ENCODE measurements around the gene IL1RL2.
A peak's percentile ranks its signal among the peaks of the same experiment; 100 is the strongest.

Gene IL1RL2

DNA sequence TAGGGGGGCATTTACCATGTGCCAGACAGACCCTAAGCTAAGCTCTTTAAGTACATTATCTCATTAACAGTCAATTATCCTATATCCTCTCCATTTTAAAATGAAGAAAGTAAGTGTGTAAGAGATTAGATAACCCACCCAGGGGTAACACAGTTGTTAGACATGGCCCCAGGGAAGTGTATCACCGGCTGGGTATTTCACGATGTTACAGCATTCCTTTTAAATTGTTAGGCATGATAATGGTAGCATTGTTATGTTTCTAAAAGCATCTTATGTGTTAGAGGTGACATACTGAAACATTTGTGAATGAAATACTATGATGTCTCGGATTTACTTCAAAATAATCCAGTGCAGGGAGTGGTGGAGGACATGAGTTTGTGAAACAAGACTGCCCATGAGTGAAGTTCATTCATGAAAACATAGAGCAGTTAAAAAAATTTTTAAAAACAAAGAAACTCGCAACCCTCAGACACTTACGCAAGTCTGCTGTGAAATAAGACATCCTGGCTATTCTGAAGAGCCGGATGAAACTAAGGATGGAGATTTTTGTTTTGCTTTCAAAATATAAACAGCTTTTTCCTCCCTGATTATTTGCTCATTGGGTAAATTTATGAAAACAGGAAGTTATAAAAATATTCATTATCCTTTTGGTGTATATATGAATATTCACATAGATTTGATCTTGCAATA lies 54.9 kb downstream of the IL1RL2 start:
- TF ChIP-seq, protein P1, sequence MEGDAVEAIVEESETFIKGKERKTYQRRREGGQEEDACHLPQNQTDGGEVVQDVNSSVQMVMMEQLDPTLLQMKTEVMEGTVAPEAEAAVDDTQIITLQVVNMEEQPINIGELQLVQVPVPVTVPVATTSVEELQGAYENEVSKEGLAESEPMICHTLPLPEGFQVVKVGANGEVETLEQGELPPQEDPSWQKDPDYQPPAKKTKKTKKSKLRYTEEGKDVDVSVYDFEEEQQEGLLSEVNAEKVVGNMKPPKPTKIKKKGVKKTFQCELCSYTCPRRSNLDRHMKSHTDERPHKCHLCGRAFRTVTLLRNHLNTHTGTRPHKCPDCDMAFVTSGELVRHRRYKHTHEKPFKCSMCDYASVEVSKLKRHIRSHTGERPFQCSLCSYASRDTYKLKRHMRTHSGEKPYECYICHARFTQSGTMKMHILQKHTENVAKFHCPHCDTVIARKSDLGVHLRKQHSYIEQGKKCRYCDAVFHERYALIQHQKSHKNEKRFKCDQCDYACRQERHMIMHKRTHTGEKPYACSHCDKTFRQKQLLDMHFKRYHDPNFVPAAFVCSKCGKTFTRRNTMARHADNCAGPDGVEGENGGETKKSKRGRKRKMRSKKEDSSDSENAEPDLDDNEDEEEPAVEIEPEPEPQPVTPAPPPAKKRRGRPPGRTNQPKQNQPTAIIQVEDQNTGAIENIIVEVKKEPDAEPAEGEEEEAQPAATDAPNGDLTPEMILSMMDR (IDR thresholded peaks at IDR 0.05; ENCODE audit: insufficient read depth, low read depth, low read length, missing control alignments): no peak
- no peak overlapping the region for H3K4me3 ChIP-seq (ENCODE audit: low read depth, low read length)

DNA sequence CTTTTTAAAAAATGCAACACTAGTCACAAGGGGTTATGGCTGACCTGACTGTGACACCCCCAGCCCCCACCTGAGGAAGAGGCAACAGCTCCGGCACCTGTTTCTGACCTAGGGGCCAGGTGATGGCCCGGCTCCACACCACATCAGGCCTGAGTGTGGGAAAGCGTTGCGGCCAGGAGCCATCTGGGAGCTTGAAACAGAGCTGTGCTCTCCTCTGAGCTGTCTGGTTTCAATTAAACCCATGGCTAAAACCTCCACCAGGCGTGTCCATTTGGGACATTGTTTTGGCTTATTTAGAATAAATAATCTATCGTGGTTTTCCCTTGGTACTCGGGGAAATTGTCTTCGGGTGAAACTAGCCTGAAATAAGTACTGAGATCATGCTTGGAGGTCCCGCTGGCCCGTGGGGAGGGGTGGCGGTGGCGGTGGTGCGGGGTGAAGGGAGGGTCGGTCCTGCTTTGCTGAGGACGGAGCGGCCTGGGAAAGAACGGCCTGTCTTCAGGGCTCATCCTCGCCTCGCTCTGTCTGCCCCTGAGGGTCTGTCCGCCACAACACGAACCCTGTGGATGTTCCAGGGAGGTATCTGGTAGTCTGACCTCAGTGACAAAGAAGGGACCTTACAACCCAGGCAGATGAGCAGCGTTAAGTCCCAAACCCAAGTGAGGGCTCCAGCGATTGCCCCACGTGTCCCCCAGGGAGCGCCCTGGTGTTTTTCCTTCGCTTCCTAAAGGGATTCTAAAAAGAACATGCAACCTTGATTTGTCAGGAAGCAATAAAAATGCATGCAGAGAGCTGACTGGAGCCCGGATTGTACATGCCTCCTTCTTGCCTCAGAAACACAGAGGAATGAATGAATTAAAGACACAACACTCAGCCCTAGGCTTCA lies 58.7 kb downstream of the IL1RL2 start:
- H3K4me3 ChIP-seq (ENCODE audit: low read depth, low read length): no peak overlapping the region
- TF ChIP-seq, protein P1 (IDR thresholded peaks at IDR 0.05; ENCODE audit: insufficient read depth, low read depth, low read length, missing control alignments): no peak
- DNase-seq (ENCODE audit: low read depth): no peak

More for the DNA sequence above, 54.9 kb downstream of the IL1RL2 start:
- DNase-seq (ENCODE audit: low read depth): no peak

DNA sequence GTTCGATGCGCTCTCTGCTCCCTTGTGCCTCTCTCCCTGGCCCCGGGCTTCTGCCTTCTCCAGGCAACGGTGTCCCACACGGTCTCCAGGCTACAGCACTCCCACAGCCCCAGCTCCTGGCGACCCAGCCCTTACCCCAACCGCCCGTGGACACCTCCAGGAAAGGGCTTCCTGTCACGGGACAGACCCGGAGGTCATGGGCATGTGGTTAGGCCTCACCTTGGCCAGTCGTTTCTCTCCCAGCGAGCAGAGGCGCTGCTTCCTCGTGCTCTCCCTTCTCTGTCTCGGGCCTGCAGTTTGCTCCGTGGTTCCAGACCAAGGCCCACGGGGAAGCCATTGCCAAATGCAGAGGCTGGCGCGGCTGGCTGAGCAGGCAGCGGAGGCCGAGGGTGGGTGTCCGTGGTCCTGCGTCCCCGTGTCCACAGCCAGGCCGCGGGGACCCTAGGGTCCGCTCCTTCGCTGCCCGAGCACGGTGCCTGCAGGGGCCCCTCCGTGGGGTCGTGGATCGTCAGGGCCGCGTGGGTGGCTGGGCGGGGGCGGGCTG lies 63.5 kb downstream of the IL1RL2 start:
- no peak overlapping the region for H3K4me3 ChIP-seq (ENCODE audit: low read depth, low read length)
- DNase-seq (ENCODE audit: low read depth): no peak
- TF ChIP-seq, protein P1 (IDR thresholded peaks at IDR 0.05; ENCODE audit: insufficient read depth, low read depth, low read length, missing control alignments): no peak

DNA sequence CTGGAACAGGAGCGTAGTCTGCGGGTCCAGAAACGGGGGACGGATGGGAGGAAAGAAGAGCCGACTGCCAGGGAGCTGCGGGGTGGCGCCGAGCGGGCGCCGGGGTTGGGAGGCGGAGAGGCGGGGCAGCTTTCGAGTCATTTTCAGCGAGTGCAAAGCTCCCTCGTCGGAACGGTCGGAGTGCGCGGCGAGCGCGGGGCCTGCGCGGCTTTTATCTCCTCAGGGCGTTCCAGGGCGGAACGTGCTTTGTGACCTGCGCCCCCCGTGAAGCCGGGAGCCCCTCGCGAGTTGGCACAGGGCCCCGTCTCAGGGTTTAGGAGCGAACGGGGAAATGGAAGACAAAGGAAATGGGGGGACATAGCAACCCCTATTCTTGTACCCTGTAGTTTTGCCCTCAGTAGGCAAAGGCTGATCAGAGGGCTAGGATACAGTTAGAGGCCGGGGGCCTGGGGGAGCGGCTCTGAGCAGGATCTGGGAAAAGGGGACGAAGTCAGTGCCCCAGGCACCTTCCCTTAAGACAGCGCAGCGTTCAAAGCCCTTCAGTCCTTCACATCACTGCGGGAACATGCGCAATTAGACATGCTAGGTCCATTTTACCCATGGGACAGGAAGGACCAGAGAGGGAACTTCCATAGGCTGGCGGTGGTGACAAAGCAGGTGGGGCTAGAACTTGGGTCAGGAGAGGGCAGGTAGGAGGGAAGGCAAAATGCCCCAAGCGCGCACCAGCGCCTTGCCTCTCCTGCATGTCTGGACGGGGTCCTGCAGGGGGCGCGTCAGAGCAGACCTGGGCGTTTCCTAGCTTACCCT lies 64.4 kb downstream of the IL1RL2 start:
- DNase-seq (ENCODE audit: low read depth): peak; percentile 57
- H3K4me3 ChIP-seq (ENCODE audit: low read depth, low read length): no peak overlapping the region; the same call in 1 of the 2 replicates
- TF ChIP-seq, protein P1 (IDR thresholded peaks at IDR 0.05; ENCODE audit: insufficient read depth, low read depth, low read length, missing control alignments): peak; percentile 56

DNA sequence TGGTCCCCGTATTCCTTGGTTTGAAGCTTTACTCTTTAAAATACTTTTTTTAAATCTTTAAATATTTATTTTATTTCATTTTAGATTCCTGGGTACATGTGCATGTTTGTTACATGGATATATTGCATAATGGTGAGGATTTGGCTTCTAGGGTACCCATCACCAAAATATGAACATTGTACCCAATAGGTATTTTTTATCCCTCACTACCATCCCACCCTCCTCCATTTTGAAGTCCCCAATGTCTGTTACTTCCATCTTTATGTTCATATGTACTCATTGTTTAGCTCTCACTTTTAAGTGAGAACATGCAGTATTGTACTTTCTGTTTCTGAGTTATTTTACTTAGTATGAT lies 65.0 kb downstream of the IL1RL2 start:
- H3K4me3 ChIP-seq (ENCODE audit: low read depth, low read length): no peak overlapping the region
- TF ChIP-seq, protein P1 (IDR thresholded peaks at IDR 0.05; ENCODE audit: insufficient read depth, low read depth, low read length, missing control alignments): no peak
- DNase-seq (ENCODE audit: low read depth): no peak

DNA sequence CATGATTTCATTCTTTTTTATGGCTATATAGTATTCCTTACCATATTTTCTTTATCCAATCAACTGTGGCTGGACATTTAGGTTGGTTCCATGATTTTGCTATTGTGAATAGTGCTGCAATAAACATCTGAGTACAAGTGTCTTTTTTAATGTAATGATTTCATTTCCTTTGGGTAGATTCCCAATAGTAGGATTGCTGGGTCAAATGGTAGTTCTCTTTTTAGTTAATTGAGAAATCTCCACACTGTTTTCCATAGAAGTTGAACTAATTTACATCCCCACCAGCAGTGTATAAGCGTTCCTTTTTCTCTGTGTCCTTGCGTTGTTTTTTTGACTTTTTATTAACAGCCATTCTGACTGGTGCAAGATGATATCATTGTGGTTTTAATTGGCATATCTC lies 65.4 kb downstream of the IL1RL2 start:
- DNase-seq (ENCODE audit: low read depth): no peak
- no peak overlapping the region for H3K4me3 ChIP-seq (ENCODE audit: low read depth, low read length)
- TF ChIP-seq, protein P1 (IDR thresholded peaks at IDR 0.05; ENCODE audit: insufficient read depth, low read depth, low read length, missing control alignments): no peak

Measured in GM12865 (cell line).